Small intestine (tissue), 7 donors: ENCODE data around the gene NYAP2. TPM values are rescaled to one million over a fixed set of nuclear protein-coding genes. Genes with fewer than 3 reads are reported as not detected.
A peak's percentile ranks its signal among the peaks of the same experiment; 100 is the strongest.

Experiments
- DNase-seq, 2 donors: peaks; one replicate each; pipeline versions ENCODE4 v3.0.0 to v3.0.0-alpha.2; 2013
- FAIRE-seq: peaks from 2 replicates; lab custom pipeline; 2012; peaks lifted over from hg19 to GRCh38; lab: Jason Lieb, UNC
- H3K27ac ChIP-seq, 3 donors: one replicate each; pipeline ENCODE4 v1.5.1; 2013; ENCODE audit warnings: low read length in 2 of 3, mild to moderate bottlenecking in 2 of 3, control low read depth in 1 of 3, inconsistent platforms in 1 of 3, low read depth in 1 of 3, moderate library complexity in 1 of 3
- H3K27me3 ChIP-seq, 3 donors: one replicate each; pipeline ENCODE4 v1.6.1; 2013; ENCODE audit warnings: low read length in 3 of 3, inconsistent platforms in 1 of 3; ENCODE audit not compliant: control insufficient read depth in 3 of 3, insufficient read depth in 3 of 3
- H3K36me3 ChIP-seq, 3 donors: one replicate each; pipeline ENCODE4 v1.6.1; 2013; ENCODE audit warnings: low read length in 3 of 3, inconsistent platforms in 1 of 3, low read depth in 1 of 3, mild to moderate bottlenecking in 1 of 3, moderate library complexity in 1 of 3; ENCODE audit not compliant: control insufficient read depth in 3 of 3, insufficient read depth in 2 of 3
- H3K4me1 ChIP-seq, 3 donors: one replicate each; pipeline ENCODE4 v1.6.1; 2013; ENCODE audit warnings: low read length in 2 of 3, inconsistent platforms in 1 of 3, low read depth in 1 of 3, mild to moderate bottlenecking in 1 of 3, moderate library complexity in 1 of 3; ENCODE audit not compliant: control insufficient read depth in 3 of 3, insufficient read depth in 2 of 3
- H3K4me3 ChIP-seq, 3 donors: one replicate each; pipeline ENCODE4 v1.5.1; 2013; ENCODE audit warnings: low read length in 3 of 3, control low read depth in 1 of 3, inconsistent platforms in 1 of 3, low read depth in 1 of 3, mild to moderate bottlenecking in 1 of 3, moderate library complexity in 1 of 3
- H3K9me3 ChIP-seq, 2 donors: one replicate each; pipeline ENCODE4 v1.6.1; 2013; ENCODE audit warnings: low read depth in 1 of 2, low read length in 1 of 2; ENCODE audit not compliant: control insufficient read depth in 2 of 2, insufficient read depth in 1 of 2
- WGBS, 3 donors: extraction: QIAGEN DNeasy Blood & Tissue Kit; methylation state at CpG; one replicate each; pipeline ENCODE4 v1.1.7; 2013; 5-methylcytosine and 5-hydroxymethylcytosine counted together
- polyA plus RNA-seq, 4 donors: library from polyadenylated mRNA; stranded (reverse) in 3 of 4; unstranded in 1 of 4; fragments of 200-250 nt in 3 of 4; fragments of 120-200 nt in 1 of 4; gene quantifications; one replicate each; pipeline versions ENCODE4 v1.2.1 to v1.2.3, GENCODE V29; 2013
- donor health status: healthy with polysubstance abuse.
- donor health status: control.
- donor health status: control.
- donor health status: Bipolar disorder and iron deficiency.
- donor health status: healthy.

NYAP2 gene
- polyA plus RNA-seq, 4 donors: 0.07 to 0.12 TPM; not detected in 2

GRCh38 chr2:225381609-225382008 is 17.9 kb upstream of the NYAP2 start:
- 77 to 95% (median 86%) methylated on average over 4 of the region's 4 CpGs for WGBS, 3 donors
- Histone ChIP-seq H3K9me3 (no peaks in the 10 kb centered on the region), H3K27me3 (no peaks in the 10 kb centered on the region), H3K4me3 (no peak overlapping the region), H3K27ac (no peak overlapping the region), H3K4me1 (no peaks in the 10 kb centered on the region), H3K36me3 (no peaks in the 10 kb centered on the region)
- DNase-seq (no peak), FAIRE-seq (no peak)

- H3K4me3 ChIP-seq: no peak overlapping the region
- FAIRE-seq (no peak), DNase-seq (no peak)
- no peaks in the 10 kb centered on the region for H3K9me3 ChIP-seq
- no peak overlapping the region for H3K27ac ChIP-seq
- 33 to 60% (median 52%) methylated on average over 2 of the region's 2 CpGs for WGBS, 3 donors
- H3K27me3 ChIP-seq: no peaks in the 10 kb centered on the region
- no peaks in the 10 kb centered on the region for H3K4me1 ChIP-seq
- no peaks in the 10 kb centered on the region for H3K36me3 ChIP-seq
These were observed 1.1 kb upstream of the NYAP2 start for GRCh38 chr2:225398372-225398771.

GRCh38 chr2:225400060-225400511 is 576 bp downstream of the NYAP2 start:
- FAIRE-seq: no peak
- H3K27ac ChIP-seq: peak overlapping the region in 1 of 3 donors; percentile 37

GRCh38 chr2:225400546-225401400 is 1.3 kb downstream of the NYAP2 start:
- no peaks in the 10 kb centered on the region for H3K4me1 ChIP-seq
- WGBS, 3 donors: 70 to 75% (median 73%) methylated on average over 9 of the region's 9 CpGs
- no peaks in the 10 kb centered on the region for H3K27me3 ChIP-seq
- H3K36me3 ChIP-seq: no peaks in the 10 kb centered on the region
- no peak for FAIRE-seq
- H3K9me3 ChIP-seq: no peaks in the 10 kb centered on the region
- H3K27ac ChIP-seq: peak overlapping the region in 1 of 3 donors; percentile 37
- H3K4me3 ChIP-seq: peak overlapping the region in 1 of 3 donors; percentile 12
- DNase-seq: no peak

More at GRCh38 chr2:225400060-225400511, 576 bp downstream of the NYAP2 start:
- H3K27me3 ChIP-seq: no peaks in the 10 kb centered on the region
- DNase-seq: peak; percentile 5 to 39
- H3K4me1 ChIP-seq: no peaks in the 10 kb centered on the region
- H3K36me3 ChIP-seq: no peaks in the 10 kb centered on the region
- no peak overlapping the region for H3K4me3 ChIP-seq
- 16 to 22% (median 20%) methylated on average over 8 of the region's 8 CpGs for WGBS, 3 donors
- no peaks in the 10 kb centered on the region for H3K9me3 ChIP-seq

- WGBS, 3 donors: 15 to 53% (median 32%) methylated on average over 1 of the region's 1 CpG
- no peak for FAIRE-seq
- H3K4me1 ChIP-seq: no peaks in the 10 kb centered on the region
- H3K27me3 ChIP-seq: no peaks in the 10 kb centered on the region
- no peaks in the 10 kb centered on the region for H3K9me3 ChIP-seq
- DNase-seq: no peak
- H3K27ac ChIP-seq: no peak overlapping the region
- no peak overlapping the region for H3K4me3 ChIP-seq
- no peaks in the 10 kb centered on the region for H3K36me3 ChIP-seq
These were observed 2.8 kb downstream of the NYAP2 start for GRCh38 chr2:225402210-225402776.

GRCh38 chr2:225411452-225411851 is 11.9 kb downstream of the NYAP2 start:
- Histone ChIP-seq H3K4me1 (no peaks in the 10 kb centered on the region), H3K27ac (no peak overlapping the region), H3K4me3 (no peak overlapping the region), H3K9me3 (no peaks in the 10 kb centered on the region), H3K27me3 (no peaks in the 10 kb centered on the region), H3K36me3 (no peaks in the 10 kb centered on the region)
- no peak for DNase-seq
- whole genome bisulfite sequencing, 3 donors: 75 to 80% (median 79%) methylated on average over 3 of the region's 3 CpGs
- no peak for FAIRE-seq

GRCh38 chr2:225413786-225414185 is 14.3 kb downstream of the NYAP2 start:
- no peaks in the 10 kb centered on the region for H3K27me3 ChIP-seq
- H3K4me1 ChIP-seq: no peaks in the 10 kb centered on the region
- DNase-seq (no peak), FAIRE-seq (no peak)
- no peak overlapping the region for H3K27ac ChIP-seq
- H3K4me3 ChIP-seq: no peak overlapping the region
- H3K9me3 ChIP-seq: no peaks in the 10 kb centered on the region
- H3K36me3 ChIP-seq: no peaks in the 10 kb centered on the region
- WGBS, 3 donors: 41 to 62% (median 49%) methylated on average over 2 of the region's 2 CpGs

- DNase-seq (no peak), FAIRE-seq (no peak)
- H3K27me3 ChIP-seq: no peaks in the 10 kb centered on the region
- WGBS, 3 donors: 58 to 83% (median 70%) methylated on average over 1 of the region's 1 CpG
- H3K9me3 ChIP-seq: no peaks in the 10 kb centered on the region
- no peaks in the 10 kb centered on the region for H3K36me3 ChIP-seq
- H3K4me3 ChIP-seq: no peak overlapping the region
- no peak overlapping the region for H3K27ac ChIP-seq
- H3K4me1 ChIP-seq: no peaks in the 10 kb centered on the region
These were observed 15.4 kb downstream of the NYAP2 start for GRCh38 chr2:225414902-225415301.
